Measurements from ENCODE around the gene OXA1L.
"Not testable (repeated sequence)": the region's sequence is repeated elsewhere in the genome, so short reads cannot be mapped to it uniquely, and the experiment has no call there.

The OXA1L gene

DNA sequence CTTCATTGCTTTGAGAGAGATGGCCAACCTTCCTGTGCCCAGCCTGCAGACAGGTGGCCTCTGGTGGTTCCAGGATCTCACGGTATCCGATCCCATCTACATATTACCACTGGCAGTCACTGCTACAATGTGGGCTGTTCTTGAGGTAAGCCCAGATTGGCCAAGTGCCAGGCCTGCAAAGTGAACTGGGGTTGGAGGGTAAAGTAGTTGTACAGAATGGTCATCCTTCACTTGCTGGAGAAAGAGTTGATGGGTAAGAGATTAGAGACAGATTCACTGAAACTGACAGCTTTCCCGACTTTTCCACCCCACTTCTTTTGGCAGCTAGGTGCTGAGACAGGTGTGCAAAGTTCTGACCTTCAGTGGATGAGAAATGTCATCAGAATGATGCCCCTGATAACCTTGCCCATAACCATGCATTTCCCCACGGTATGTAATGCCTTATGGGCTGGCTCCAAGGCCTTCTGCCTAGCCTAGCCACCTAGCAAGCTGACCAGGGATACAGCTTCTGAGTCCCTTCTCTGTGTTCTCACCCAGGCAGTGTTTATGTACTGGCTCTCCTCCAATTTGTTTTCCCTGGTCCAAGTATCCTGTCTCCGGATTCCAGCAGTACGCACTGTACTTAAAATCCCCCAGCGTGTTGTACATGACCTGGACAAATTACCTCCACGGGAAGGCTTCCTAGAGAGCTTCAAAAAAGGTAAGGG, 4.1 kb downstream of the OXA1L start:
- TF ChIP-seq, protein P1, sequence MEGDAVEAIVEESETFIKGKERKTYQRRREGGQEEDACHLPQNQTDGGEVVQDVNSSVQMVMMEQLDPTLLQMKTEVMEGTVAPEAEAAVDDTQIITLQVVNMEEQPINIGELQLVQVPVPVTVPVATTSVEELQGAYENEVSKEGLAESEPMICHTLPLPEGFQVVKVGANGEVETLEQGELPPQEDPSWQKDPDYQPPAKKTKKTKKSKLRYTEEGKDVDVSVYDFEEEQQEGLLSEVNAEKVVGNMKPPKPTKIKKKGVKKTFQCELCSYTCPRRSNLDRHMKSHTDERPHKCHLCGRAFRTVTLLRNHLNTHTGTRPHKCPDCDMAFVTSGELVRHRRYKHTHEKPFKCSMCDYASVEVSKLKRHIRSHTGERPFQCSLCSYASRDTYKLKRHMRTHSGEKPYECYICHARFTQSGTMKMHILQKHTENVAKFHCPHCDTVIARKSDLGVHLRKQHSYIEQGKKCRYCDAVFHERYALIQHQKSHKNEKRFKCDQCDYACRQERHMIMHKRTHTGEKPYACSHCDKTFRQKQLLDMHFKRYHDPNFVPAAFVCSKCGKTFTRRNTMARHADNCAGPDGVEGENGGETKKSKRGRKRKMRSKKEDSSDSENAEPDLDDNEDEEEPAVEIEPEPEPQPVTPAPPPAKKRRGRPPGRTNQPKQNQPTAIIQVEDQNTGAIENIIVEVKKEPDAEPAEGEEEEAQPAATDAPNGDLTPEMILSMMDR (IDR thresholded peaks at IDR 0.05; ENCODE audit: insufficient read depth, missing control alignments), result no peak
- DNase-seq (ENCODE audit: insufficient read length, low spot score) (no peak), FAIRE-seq (no peak)

- TF ChIP-seq, protein P1 (IDR thresholded peaks at IDR 0.05; ENCODE audit: insufficient read depth, missing control alignments), result no peak
- FAIRE-seq (no peak), DNase-seq (ENCODE audit: insufficient read length, low spot score) (no peak)
Observed at GRCh38 chr14:22772725-22773124, 6.2 kb downstream of the OXA1L start.

GRCh38 chr14:22773162-22774010, 6.9 kb downstream of the OXA1L start:
- DNase-seq (ENCODE audit: insufficient read length, low spot score), result no peak
- TF ChIP-seq, protein P1 (IDR thresholded peaks at IDR 0.05; ENCODE audit: insufficient read depth, missing control alignments), result no peak
- no peak for FAIRE-seq

- DNase-seq (ENCODE audit: insufficient read length, low spot score) (no peak), FAIRE-seq (no peak)
- TF ChIP-seq, protein P1 (IDR thresholded peaks at IDR 0.05; ENCODE audit: insufficient read depth, missing control alignments), result no peak
Observed at GRCh38 chr14:22774011-22774706, 7.7 kb downstream of the OXA1L start.

- FAIRE-seq (no peak), DNase-seq (ENCODE audit: insufficient read length, low spot score) (no peak)
- TF ChIP-seq, protein P1 (IDR thresholded peaks at IDR 0.05; ENCODE audit: insufficient read depth, missing control alignments), result no peak
Observed at GRCh38 chr14:22776215-22776614, 9.7 kb downstream of the OXA1L start.

GRCh38 chr14:22776849-22777248, 10.4 kb downstream of the OXA1L start:
- not testable (repeated sequence) for FAIRE-seq; DNase-seq (ENCODE audit: insufficient read length, low spot score)

GRCh38 chr14:22778084-22778483, 11.6 kb downstream of the OXA1L start:
- TF ChIP-seq, protein P1 (IDR thresholded peaks at IDR 0.05; ENCODE audit: insufficient read depth, missing control alignments), result no peak
- DNase-seq (ENCODE audit: insufficient read length, low spot score), result no peak
- no peak for FAIRE-seq

Measured in D721Med (cell line).